GM10248 (cell line): ENCODE measurements around the gene DLD.

ENCODE experiments used
- CTCF ChIA-PET: fragments of 300-600 bp; sonication (Branson Sonifier 250); formaldehyde crosslinking; extraction: SDS; loops from one replicate; lab custom pipeline; 2021; ENCODE audit warnings: antibody characterized with exemption; lab: Yijun Ruan, JAX
- POLR2A ChIA-PET: fragments of 350-650 bp; sonication (Branson Sonifier 250); formaldehyde crosslinking; extraction: SDS; loops from one replicate; lab custom pipeline; 2020; ENCODE audit warnings: antibody characterized with exemption; lab: Yijun Ruan, JAX
- DNase-seq: peaks from one replicate; pipeline ENCODE4 v3.0.0; 2012; ENCODE audit errors: extremely low spot score
- TF ChIP-seq, protein P1 (sequence below): IDR thresholded peaks from 2 replicates; pipeline ENCODE4 v1.5.1; 2012; ENCODE audit warnings: mild to moderate bottlenecking, low read depth; ENCODE audit errors: extremely low read depth, missing control alignments, control extremely low read depth

Gene DLD

DNA sequence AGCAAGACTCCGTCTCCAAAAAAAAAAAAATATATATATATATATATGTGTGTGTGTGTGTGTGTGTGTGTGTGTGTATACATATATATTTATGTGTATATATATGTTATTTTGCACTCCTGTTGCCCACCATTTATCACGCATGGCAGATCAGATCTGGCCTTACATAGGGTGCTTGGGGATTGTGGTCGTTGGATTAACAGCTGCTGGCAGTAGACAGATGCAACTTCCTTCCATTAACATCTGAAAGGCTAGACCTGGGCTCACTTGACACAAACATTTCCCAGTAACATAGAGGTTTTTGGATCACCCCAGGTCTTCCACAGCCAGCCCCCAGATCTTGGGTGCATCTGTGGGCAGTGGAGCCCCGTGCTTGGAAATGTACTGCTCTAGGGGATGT lies 40.8 kb upstream of the DLD start:
- CTCF ChIA-PET: interaction anchor here (1.3 kb wide), 1 partner anchor 25 kb away, joined by 4 read pairs; no protein-coding TSS in a partner anchor
- POLR2A ChIA-PET: no interaction called here
- DNase-seq: no peak
- TF ChIP-seq, protein P1, sequence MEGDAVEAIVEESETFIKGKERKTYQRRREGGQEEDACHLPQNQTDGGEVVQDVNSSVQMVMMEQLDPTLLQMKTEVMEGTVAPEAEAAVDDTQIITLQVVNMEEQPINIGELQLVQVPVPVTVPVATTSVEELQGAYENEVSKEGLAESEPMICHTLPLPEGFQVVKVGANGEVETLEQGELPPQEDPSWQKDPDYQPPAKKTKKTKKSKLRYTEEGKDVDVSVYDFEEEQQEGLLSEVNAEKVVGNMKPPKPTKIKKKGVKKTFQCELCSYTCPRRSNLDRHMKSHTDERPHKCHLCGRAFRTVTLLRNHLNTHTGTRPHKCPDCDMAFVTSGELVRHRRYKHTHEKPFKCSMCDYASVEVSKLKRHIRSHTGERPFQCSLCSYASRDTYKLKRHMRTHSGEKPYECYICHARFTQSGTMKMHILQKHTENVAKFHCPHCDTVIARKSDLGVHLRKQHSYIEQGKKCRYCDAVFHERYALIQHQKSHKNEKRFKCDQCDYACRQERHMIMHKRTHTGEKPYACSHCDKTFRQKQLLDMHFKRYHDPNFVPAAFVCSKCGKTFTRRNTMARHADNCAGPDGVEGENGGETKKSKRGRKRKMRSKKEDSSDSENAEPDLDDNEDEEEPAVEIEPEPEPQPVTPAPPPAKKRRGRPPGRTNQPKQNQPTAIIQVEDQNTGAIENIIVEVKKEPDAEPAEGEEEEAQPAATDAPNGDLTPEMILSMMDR: no peak

DNA sequence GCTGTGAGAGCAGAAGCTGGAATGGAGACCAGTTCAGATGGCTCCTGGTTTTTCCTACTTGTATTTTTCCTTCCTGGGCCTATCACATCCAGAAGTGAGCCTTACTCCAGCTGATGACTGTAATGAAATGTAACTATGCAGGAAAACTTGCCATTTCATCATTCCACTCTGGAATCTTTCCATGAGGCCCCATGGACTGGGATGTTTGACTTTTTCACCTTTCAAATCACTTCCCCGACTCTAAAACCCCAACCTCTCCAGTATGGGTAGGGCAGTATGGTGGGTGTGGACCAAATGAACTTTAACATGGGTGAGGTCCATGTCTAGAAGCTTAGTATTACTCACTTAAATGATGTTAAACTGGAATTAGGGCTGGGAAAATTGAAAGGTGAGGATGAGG lies 40.3 kb upstream of the DLD start:
- TF ChIP-seq, protein P1: no peak
- ChIA-PET POLR2A (no interaction called here), CTCF (interaction anchor here (1.3 kb wide), 1 partner anchor 24 kb away, joined by 4 read pairs; no protein-coding TSS in a partner anchor)
- DNase-seq: no peak

DNA sequence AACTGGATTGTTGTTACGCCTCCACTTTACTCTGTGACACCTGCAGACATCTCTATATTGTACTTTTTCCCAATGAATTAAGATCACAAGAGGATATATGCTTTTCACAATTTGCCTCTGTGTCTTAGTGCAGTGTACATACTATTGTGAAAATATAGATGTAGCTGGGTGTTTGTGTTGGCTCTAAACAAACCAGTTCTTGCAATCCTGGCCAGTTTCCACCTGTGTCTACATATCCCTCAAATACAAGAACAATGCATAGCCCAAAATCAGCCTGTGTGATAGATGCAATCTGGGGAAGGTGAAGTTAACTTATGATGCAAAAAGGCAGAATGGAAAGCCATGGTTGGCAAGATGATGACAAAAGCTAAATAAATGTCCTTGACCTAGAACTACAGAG lies 36.5 kb upstream of the DLD start:
- ChIA-PET CTCF (interaction anchor here (0.8 to 1.5 kb wide), 2 partner anchors 20 to 23 kb away, joined by 3 read pairs; no protein-coding TSS in a partner anchor), POLR2A (no interaction called here)
- no peak for DNase-seq
- TF ChIP-seq, protein P1: no peak

DNA sequence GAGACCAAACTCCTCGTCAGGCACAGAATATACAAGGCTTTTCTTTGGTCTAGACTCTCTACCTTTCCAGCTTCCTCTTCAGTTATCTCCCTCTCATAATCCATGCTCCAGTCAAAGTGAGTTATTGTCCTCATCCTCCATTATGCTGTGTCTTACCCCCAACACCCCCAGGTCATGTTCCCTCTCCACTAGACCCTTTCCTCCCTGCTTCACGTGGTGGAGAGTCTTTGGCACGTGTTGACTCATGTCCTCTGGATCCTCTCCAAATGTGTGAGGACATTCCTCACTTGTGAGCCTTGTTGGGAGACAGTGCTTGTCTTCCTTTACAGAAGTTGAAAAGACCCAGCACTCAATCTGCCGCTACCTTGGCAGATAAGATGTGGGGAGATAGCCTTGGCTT lies 36.0 kb upstream of the DLD start:
- TF ChIP-seq, protein P1: no peak
- DNase-seq: no peak
- ChIA-PET POLR2A (no interaction called here), CTCF (interaction anchor here (0.8 to 1.5 kb wide), 2 partner anchors 20 to 23 kb away, joined by 3 read pairs; no protein-coding TSS in a partner anchor)

DNA sequence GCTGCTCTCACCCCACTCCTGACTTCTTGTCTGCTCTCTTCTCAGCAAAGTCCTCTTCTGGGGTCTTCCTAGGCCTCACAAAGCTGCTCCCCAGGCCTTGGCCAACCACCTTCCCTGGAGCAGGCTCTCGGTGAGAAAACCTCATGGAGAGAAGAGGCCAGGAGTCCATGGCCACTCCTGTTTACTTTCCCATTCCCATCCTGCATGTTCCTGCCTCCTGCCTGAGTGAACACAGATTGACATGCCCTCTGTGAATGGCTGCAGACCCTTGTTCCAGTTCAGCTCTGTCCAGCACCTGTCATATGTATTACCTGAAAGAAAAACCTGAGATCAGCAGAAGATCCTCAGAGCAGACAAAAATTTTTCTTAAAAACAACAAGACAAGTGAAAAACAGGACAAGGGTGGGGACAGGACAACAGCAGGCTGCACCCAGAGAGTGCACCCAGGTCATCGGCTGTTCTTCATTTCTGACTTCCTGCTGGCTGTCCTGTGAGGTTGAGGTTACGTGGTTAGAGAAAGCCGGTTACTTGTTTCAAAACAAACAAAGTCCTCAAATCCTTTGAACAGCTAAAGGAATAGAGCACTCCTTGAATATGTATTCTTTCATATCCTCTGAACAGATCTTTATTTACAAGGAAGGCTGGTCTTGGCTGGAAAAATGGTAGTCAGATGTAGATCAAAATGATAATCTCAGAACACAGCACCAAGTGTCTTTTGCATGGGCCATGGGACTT lies 34.0 kb upstream of the DLD start:
- ChIA-PET CTCF (interaction anchor here (2.6 kb wide), 1 partner anchor 18 kb away, joined by 11 read pairs; no protein-coding TSS in a partner anchor), POLR2A (no interaction called here)
- DNase-seq: no peak
- TF ChIP-seq, protein P1: no peak

DNA sequence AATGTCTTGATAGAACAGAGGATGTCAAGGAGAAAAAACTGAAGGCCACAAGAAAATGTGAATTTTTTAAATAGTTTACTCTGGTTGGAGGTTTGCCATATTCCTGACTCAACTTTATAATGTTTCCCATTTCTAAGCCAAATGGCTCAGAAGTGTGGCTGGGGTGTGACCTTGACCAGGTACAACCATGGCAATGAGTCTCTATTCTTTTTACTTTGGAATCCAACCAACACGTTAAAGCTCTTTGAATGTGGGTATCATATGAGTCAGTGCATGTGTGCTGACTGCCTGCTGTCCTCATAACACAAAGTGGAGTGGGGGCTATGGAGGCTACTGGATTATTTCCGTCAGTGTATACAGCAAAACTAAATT lies 33.5 kb upstream of the DLD start:
- ChIA-PET POLR2A (no interaction called here), CTCF (interaction anchor here (2.6 kb wide), 1 partner anchor 17 kb away, joined by 11 read pairs; no protein-coding TSS in a partner anchor)
- TF ChIP-seq, protein P1: no peak
- DNase-seq: no peak
